SHP77 treated with DMSO at 0.1 percent for 48 hours (cell line): ENCODE measurements around the gene GLI2.

Source experiments
- DNase-seq: peaks from one replicate; lab custom pipeline; 2025; lab: John Stamatoyannopoulos, UW

The GLI2 gene

GRCh38 chr2:120738117-120738516 lies 2.4 kb downstream of the GLI2 start:
- DNase-seq = no peak

DNA sequence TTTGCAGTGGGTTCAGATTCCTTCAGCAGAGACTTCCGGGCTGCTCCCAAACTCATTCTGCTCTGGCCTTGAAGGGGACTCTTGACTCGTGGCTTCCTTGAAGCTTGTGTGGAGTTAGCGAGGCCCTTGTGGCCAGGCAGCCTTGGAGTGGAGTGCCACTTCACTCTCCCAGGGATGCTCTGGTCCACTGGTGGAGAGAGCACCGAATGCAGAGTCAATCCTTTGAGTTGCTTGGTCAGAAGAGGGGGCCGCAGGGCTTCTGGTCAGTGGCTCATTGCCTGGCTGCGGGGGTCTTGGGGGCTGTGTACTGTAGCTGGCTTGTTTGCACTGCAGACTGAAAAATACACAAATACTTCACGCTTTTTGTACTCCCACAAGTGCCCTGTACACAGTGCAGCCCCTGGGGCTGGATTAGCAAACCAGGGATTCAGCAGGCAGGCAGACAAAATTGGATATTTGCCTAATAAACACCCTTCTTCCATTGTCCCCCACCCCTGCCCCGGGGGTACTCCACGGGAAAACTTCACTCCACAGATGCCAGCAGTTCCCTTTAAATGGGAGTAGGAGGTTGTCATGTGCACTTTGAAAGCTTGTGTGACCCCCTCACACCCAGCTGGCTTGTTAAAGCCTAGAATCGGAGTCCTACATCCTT lies 3.2 kb downstream of the GLI2 start:
- DNase-seq = no peak

- no peak for DNase-seq
These were observed 3.9 kb downstream of the GLI2 start for GRCh38 chr2:120739438-120740090.

DNA sequence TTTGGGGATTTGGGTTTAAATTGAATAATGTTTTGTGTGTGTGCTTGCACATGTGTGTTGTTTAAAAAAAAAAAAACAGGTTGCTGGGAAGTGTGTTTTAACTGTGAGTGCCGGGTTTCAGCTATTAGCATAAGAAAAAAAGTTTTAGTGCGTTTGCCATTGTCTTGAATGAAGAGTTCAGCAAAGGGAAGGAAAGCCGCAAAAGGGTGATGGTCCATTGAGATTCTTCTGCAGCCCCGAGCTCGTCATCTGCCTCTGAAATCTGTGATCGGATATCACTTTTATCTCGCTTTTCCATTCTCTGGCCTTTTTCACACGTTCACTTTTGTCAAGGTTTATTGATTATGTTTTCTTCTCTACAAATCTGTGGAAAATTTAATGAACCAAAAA lies 4.7 kb downstream of the GLI2 start:
- DNase-seq = no peak

DNA sequence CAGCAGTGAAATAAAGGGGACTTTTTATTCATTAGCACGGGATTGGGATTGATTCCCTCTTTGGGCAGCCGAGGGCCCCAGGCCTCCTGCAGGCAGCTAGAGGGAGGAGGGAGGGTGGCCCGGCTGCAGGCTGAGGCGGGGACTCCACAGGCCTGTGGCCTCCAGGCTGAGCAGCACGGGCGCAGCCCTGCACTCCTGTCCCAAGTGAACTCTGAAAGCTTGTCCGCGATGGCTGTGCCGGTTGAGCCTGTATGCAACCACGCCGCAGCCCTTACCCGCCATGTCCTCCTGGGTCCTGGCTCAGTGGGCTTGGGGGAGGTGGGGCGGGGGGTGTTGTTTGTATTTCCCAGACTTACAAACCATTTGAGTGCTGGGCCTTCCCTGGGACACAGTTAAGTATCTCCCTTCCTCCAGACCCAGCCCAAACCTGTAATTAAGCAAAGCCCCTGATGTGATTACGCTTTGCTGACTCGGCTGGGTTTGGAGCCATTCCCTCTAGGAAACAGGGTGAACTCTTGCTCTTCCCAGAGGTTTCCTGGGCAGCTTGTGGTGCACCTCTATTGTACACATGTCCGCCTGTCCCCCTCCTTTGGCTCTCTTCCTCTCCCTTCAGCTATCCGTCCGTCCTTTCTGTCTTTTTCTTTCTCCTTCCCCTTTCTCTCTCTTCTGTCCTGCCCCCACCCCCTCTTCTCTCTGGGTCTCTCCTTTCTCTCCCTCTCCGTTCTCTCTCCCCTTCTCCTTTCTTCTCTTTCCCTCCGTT lies 5.3 kb downstream of the GLI2 start:
- no peak for DNase-seq

- no peak for DNase-seq
These were observed 6.2 kb downstream of the GLI2 start for GRCh38 chr2:120741571-120742561.

DNA sequence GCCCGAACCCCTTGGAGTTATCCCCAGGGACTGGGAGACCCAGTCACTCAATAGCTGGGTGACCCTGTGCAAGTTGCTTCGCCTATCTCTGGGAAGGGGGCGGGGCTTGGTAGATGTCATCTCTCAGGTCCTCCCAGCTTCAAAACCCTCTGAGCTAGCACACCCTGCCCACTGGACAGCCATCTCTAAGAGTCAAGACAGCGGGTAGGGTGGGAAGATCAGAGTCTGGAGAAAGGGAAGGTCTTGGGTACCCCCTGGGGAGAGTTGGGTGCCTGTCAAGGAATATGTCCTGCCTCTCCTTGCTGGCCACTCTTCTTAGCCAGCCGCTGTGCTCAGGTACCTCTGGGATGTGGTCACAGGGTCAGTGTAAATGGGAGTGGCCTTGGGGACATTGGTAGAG lies 8.0 kb downstream of the GLI2 start:
- no peak for DNase-seq

GRCh38 chr2:120744817-120745216 lies 9.1 kb downstream of the GLI2 start:
- no peak for DNase-seq

DNA sequence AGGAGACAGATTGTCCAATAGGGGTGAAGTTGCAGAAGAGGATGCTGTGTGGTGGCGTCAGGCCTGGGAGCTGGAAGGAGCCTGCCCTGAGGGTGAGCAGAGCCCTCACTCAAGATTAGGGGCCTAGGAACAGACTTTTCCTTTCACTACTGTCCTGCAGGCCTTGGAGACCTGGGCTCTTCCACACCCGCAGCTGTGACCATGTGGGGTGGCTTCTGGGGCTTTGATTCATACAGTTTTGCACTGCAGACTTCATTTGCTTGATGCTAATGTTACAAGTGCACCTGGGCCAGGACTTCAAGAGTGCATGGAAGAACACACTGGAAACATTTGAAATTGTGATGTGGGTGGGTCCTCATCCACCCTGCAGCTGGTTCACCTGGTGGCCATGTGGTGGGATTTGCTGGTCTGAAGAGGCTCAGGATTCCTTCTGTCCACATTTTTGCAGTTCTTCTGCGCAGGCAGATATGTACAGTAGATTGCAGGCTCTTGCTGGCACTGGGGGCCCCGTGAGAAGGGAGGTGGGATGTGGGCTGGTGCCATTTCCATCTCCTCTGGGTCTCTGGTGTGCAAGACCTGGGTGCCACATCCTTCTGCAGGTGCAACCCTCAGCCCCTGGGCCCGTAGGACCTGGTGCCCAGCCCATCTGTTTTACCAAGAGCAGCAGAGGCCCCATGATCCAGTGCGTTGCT lies 9.9 kb downstream of the GLI2 start:
- DNase-seq = no peak

GRCh38 chr2:120746144-120746543 lies 10.5 kb downstream of the GLI2 start:
- DNase-seq = no peak

GRCh38 chr2:120747281-120747680 lies 11.6 kb downstream of the GLI2 start:
- DNase-seq = no peak

GRCh38 chr2:120747706-120748105 lies 12.0 kb downstream of the GLI2 start:
- no peak for DNase-seq

GRCh38 chr2:120748310-120748709 lies 12.6 kb downstream of the GLI2 start:
- DNase-seq = no peak

- no peak for DNase-seq
These were observed 13.1 kb downstream of the GLI2 start for GRCh38 chr2:120748741-120749140.

- no peak for DNase-seq
These were observed 14.1 kb downstream of the GLI2 start for GRCh38 chr2:120749506-120750431.

DNA sequence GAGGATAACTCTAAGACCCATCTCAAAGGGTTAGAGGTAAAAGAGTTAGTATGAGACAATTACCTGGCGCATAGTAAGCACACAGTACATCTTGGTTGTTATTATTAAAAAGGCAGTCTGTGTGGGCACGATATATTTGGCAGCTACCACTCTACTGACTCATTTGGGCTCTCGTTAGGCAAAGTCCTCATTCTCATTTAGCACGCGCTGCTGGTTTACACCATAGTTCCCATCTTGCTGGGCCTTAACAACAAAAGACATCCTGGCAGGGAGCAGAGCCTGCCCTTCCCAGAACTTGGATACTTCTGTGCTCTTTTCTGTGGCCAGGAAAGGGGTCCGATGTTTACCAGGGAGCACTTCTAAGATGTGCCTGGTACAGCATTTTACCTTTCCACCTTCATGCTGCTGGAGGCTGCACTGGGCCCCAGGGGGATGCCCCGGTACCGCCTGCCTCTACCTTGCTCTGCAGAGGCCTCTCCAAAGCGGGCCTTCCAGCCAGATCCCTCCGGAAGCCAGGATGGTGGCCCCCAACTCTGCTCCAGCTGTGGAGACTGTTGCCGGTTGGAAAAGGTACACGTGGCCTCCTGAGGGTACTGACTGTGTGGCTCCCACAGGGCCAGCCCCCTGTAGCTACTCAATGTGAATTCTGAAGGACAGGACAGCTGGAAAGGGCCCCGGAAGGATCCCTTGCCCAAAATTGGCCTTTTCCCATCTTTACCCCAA lies 15.0 kb downstream of the GLI2 start:
- DNase-seq = no peak

DNA sequence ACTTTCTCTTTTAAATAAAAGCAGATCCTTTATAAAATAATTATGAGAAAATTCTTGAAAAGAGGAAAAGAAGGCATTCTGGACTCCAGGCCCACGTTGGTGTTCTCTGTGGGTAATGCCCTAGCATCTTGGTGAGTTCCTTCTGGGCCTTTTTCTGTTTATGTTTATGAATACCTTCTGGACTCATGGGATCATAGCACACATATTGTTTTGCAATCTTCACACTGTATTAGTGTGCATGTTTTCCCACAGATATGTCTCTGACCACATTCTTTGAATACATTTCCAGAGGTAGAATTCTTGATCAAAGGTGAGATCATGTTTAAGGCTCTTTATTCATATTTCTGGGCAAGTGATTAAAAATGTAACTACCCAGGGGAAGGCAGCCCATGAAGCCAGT lies 15.9 kb downstream of the GLI2 start:
- no peak for DNase-seq

DNA sequence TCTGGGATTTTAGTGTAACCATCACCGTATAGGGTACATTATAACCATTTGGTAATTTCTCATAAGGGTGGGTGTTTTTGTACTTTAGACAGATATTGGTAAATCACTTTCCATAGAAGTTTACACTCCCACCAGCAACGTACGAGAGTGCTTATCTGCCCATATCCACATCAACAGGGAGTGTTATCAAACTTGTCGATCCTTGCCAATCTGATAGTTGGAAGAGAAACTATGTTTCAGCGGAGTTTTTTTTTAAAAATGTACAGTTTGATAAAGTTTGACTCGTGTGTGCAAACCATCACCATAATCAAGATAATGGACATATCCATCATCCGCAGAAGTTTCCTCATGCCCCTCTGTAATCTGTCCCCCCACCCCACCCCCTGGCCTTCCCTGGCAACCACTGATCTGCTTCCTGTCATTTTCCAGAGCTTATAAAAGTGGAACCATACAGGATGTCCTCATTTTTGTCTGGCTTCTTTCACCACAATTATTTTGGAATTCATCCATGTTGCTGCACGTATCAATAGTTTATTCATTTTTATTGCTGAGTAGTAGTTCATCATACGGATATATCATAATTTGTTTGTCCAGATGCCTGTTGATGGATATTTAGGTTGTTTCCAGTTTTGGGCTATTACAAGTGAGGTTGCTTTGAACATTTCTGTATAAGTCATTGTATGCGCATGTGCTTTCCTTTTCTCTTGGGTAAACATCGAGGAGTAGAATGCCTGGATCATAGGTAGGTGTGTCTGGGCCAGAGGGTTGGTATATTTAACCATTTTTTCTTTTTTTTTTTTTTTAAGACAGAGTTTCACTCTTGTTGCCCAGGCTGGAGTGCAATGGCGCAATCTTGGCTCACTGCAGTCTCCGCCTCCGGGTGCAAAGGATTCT lies 18.6 kb downstream of the GLI2 start:
- DNase-seq = no peak
